ENCODE data around the gene EXTL1. TPM values are rescaled to one million over a fixed set of nuclear protein-coding genes. Genes with fewer than 3 reads are reported as not detected.

EXTL1 gene
- total RNA-seq, 1 donor from 2014 or later = 0.49 TPM

DNA sequence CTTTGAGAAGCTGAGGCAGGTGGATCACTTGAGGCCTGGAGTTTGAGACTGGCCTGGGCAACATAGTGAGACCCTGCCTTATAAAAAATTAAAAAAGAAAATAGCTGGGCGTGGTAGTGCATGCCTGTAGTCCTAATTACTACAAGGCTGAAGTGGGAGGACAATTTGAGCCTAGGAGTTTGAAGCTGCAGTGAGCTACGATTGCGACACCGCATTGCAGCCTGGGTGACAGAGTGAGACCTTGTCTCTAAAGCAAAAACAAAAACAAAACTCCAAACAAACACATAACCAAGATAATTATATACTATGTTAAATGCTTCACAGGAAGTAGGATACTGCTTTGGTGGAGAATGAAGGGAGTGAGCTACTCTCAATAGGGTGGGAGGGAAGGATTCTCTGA lies 18.3 kb upstream of the EXTL1 start:
- DNase-seq = no peak
- Histone ChIP-seq H3K27me3 (no peaks in the 10 kb centered on the region), H3K27ac (no peak overlapping the region), H3K4me3 (no peak overlapping the region), H3K9me3 (no peaks in the 10 kb centered on the region), H3K4me1 (peaks cover 4% of the 10 kb centered on the region), H3K36me3 (no peaks in the 10 kb centered on the region)
- TF ChIP-seq, protein P1, sequence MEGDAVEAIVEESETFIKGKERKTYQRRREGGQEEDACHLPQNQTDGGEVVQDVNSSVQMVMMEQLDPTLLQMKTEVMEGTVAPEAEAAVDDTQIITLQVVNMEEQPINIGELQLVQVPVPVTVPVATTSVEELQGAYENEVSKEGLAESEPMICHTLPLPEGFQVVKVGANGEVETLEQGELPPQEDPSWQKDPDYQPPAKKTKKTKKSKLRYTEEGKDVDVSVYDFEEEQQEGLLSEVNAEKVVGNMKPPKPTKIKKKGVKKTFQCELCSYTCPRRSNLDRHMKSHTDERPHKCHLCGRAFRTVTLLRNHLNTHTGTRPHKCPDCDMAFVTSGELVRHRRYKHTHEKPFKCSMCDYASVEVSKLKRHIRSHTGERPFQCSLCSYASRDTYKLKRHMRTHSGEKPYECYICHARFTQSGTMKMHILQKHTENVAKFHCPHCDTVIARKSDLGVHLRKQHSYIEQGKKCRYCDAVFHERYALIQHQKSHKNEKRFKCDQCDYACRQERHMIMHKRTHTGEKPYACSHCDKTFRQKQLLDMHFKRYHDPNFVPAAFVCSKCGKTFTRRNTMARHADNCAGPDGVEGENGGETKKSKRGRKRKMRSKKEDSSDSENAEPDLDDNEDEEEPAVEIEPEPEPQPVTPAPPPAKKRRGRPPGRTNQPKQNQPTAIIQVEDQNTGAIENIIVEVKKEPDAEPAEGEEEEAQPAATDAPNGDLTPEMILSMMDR (IDR thresholded peaks at IDR 0.05) = no peak
- intact Hi-C loops (cut with DNase I) = no loop called here
- ATAC-seq = no peak

DNA sequence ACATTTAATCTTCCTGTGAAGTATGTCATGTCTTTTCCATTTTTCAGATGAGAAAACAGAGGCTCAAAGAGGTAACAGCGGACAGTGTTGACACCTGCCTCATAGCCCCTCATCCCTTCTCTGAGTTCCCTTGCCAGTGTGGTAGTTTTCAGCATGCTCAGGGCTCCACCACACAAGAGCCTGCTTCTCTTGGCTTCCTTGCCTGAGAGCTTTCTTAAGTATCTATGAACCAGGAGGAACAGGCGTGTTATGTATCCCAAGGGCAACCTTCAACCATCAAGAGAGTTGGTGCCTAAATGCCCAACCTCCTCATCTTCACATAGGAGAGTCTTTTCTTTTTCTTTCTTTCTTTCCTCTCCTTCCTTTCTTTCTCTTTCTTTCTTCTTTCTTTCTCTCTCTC lies 17.8 kb upstream of the EXTL1 start:
- no peaks in the 10 kb centered on the region for H3K9me3 ChIP-seq
- H3K27ac ChIP-seq = no peak overlapping the region
- intact Hi-C loops (cut with DNase I) = no loop called here
- no peak overlapping the region for H3K4me3 ChIP-seq
- H3K27me3 ChIP-seq = no peaks in the 10 kb centered on the region
- H3K4me1 ChIP-seq = no peaks in the 10 kb centered on the region
- TF ChIP-seq, protein P1 (IDR thresholded peaks at IDR 0.05) = no peak
- no peaks in the 10 kb centered on the region for H3K36me3 ChIP-seq
- ATAC-seq = no peak
- DNase-seq = no peak

DNA sequence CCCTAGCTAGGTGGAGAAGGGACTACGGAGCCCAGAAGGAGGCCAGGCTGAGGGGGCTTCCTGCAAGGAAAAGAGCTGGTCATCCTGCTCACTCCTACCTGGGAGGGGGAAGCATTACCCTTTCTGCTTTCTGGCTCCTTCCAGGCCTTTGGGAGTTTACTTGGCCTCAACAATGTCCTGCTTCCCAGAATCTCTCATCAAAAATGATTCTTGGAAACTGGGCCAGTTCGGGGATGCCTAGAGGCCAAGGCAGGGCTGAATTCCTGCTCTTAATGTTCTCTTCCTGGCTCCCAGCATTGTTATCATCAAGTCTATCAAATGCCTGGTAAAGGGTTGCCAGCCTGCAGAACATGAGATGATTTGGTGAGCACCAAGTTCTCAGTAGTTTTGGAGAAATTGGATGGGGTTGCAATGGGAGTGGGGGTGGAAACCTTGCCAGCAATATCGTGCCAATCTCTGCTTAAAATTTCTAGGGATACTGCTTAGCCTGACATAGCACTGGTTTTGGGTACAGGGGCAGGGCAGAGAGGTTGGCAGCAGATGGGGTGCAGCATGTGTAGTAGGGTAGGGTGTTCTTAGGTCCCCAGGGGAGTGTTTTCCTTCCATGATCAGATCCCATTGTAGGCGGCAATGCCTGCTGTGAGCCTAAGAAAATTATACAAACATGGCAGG lies 16.0 kb upstream of the EXTL1 start:
- TF ChIP-seq, protein P1 (IDR thresholded peaks at IDR 0.05) = no peak
- no peaks in the 10 kb centered on the region for H3K9me3 ChIP-seq
- H3K27me3 ChIP-seq = no peaks in the 10 kb centered on the region
- H3K4me1 ChIP-seq = no peaks in the 10 kb centered on the region
- intact Hi-C loops (cut with DNase I) = no loop called here
- no peak for DNase-seq
- H3K27ac ChIP-seq = no peak overlapping the region
- ATAC-seq = no peak
- no peaks in the 10 kb centered on the region for H3K36me3 ChIP-seq
- no peak overlapping the region for H3K4me3 ChIP-seq

- no peaks in the 10 kb centered on the region for H3K4me1 ChIP-seq
- no peak overlapping the region for H3K4me3 ChIP-seq
- TF ChIP-seq, protein P1 (IDR thresholded peaks at IDR 0.05) = no peak
- no peaks in the 10 kb centered on the region for H3K27me3 ChIP-seq
- DNase-seq (no peak), ATAC-seq (no peak)
- H3K27ac ChIP-seq = no peak overlapping the region
- H3K36me3 ChIP-seq = no peaks in the 10 kb centered on the region
- intact Hi-C loops (cut with DNase I) = no loop called here
- no peaks in the 10 kb centered on the region for H3K9me3 ChIP-seq
Measured at GRCh38 chr1:26006710-26007109, 14.9 kb upstream of the EXTL1 start.

- Histone ChIP-seq H3K27me3 (no peaks in the 10 kb centered on the region), H3K9me3 (no peaks in the 10 kb centered on the region), H3K36me3 (no peaks in the 10 kb centered on the region), H3K4me1 (no peaks in the 10 kb centered on the region), H3K27ac (no peak overlapping the region), H3K4me3 (no peak overlapping the region)
- no peak for DNase-seq
- intact Hi-C loops (cut with DNase I) = no loop called here
- no peak for ATAC-seq
- TF ChIP-seq, protein P1 (IDR thresholded peaks at IDR 0.05) = no peak
Measured at GRCh38 chr1:26009796-26010447, 11.7 kb upstream of the EXTL1 start.

Measured in upper lobe of right lung (tissue), 1 donor.